Endometrium (tissue), 2 donors: ENCODE results near the gene TRPC5OS.

Source experiments
- FAIRE-seq: peaks from 2 replicates; lab custom pipeline; 2012; peaks lifted over from hg19 to GRCh38; lab: Jason Lieb, UNC
- donor health status: control.
- donor health status: control.

Gene TRPC5OS

DNA sequence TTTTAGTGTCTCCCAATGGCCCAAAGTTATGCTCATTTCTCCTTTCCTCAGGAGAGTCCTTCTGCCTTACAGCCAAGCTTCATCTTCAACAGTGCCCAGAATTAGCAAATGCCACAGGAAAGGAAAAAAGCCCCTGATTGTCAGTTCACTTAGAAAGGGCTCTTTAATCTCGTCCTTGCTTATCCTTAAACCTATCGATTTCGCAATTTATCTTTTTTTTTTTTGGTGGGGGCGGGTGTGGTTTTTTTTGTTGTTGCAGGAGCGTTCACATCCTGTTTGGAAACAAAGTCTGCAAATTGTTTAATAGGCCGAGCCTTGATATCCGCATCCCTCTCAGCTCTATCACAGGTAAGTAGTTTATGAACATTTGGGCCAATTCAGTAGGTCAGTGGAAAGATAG is 20.2 kb downstream of the TRPC5OS start:
- FAIRE-seq, result no peak

DNA sequence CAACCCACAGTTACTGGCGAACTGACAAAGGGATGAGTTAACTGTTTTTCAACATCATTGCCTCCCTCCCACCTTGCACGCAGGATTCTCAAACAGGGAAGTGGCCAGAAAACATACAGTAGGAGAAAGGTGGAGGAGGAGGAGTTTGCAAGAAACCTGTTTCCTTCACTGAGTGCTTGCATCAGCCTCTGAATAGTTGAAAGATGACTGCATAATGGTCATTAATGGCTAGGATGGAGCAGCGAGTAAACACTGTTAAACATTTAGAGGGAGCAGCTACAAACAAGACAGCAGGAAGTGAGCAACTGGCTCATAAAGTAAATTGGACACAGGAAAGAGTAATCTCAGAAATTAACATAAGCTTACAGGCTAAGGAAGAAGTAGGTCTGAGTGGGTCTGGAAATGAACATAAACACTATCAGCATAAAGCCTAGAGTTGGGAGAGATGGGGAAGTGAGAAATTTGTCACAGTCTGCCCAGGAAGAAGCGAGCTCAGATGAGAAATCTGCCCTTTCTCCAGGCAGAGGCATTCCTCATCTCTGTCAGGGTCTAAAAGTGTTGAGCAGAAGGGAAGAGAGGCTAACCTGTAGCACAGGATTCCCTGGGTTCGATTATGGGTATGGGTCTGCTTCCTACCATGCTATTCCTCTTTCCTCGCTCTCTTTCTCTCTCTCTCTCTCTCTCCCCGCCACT is 38.6 kb downstream of the TRPC5OS start:
- FAIRE-seq, result no peak

GRCh38 chrX:111917591-111917990 is 41.6 kb downstream of the TRPC5OS start:
- FAIRE-seq, result no peak

DNA sequence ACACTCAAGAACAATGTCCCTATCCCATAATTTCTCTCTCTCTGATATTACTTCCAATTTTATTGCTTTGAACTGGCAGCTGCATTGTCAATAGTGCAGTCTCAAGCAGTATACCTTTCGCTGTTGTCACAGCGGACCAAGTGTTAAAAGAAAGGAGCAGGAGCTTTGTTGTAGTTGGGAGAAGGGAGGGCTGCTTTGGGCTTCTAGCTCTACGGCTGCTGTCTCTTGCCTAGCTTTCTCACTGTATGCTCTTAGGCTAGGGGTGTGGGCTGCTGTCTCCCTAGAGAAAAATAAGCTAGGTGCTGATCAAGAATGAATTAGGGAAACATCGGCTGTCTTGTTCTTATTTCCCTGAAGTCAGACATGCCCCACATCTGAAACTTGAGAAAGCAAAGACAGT is 52.5 kb downstream of the TRPC5OS start:
- no peak for FAIRE-seq
